ENCODE data around the gene RUVBL1.

RUVBL1 gene

GRCh38 chr3:128143496-128143895 lies 19.9 kb upstream of the RUVBL1 start:
- H3K79me2 ChIP-seq, result no peaks in the 10 kb centered on the region

GRCh38 chr3:128133273-128133883 lies 9.8 kb upstream of the RUVBL1 start:
- Histone ChIP-seq H3K27me3 (ENCODE audit: control insufficient read depth, insufficient read depth, low read length) (no peaks in the 10 kb centered on the region), H3K9me3 (ENCODE audit: control insufficient read depth, low read length) (no peaks in the 10 kb centered on the region), H3K9ac (no peak overlapping the region), H3K79me2 (no peaks in the 10 kb centered on the region), H3K27ac (no peak overlapping the region), H3K4me2 (ENCODE audit: low read length) (no peak overlapping the region), H2AFZ (no peak overlapping the region), H3K36me3 (ENCODE audit: control insufficient read depth, insufficient read depth, low read length) (no peaks in the 10 kb centered on the region), H3K4me1 (no peaks in the 10 kb centered on the region), H3K4me3 (ENCODE audit: low read depth, low read length) (no peak overlapping the region)
- peak; percentile 64 for TF ChIP-seq CTCF (IDR thresholded peaks at IDR 0.05)

More at GRCh38 chr3:128143496-128143895, 19.9 kb upstream of the RUVBL1 start:
- no peak overlapping the region for H3K9ac ChIP-seq
- no peak overlapping the region for H2AFZ ChIP-seq
- H3K27me3 ChIP-seq (ENCODE audit: control insufficient read depth, insufficient read depth, low read length), result no peaks in the 10 kb centered on the region
- no peak overlapping the region for H3K27ac ChIP-seq
- no peaks in the 10 kb centered on the region for H3K4me1 ChIP-seq
- H3K4me3 ChIP-seq (ENCODE audit: low read depth, low read length), result no peak overlapping the region
- no peak for TF ChIP-seq CTCF (IDR thresholded peaks at IDR 0.05)
- H3K9me3 ChIP-seq (ENCODE audit: control insufficient read depth, low read length), result no peaks in the 10 kb centered on the region
- H3K4me2 ChIP-seq (ENCODE audit: low read length), result no peak overlapping the region
- H3K36me3 ChIP-seq (ENCODE audit: control insufficient read depth, insufficient read depth, low read length), result no peaks in the 10 kb centered on the region

- no peaks in the 10 kb centered on the region for H3K27me3 ChIP-seq (ENCODE audit: control insufficient read depth, insufficient read depth, low read length)
- no peaks in the 10 kb centered on the region for H3K9me3 ChIP-seq (ENCODE audit: control insufficient read depth, low read length)
- H3K9ac ChIP-seq, result no peak overlapping the region
- H3K4me2 ChIP-seq (ENCODE audit: low read length), result no peak overlapping the region
- no peaks in the 10 kb centered on the region for H3K36me3 ChIP-seq (ENCODE audit: control insufficient read depth, insufficient read depth, low read length)
- no peaks in the 10 kb centered on the region for H3K79me2 ChIP-seq
- H3K4me3 ChIP-seq (ENCODE audit: low read depth, low read length), result no peak overlapping the region
- no peak overlapping the region for H3K27ac ChIP-seq
- no peak for TF ChIP-seq CTCF (IDR thresholded peaks at IDR 0.05)
- no peak overlapping the region for H2AFZ ChIP-seq
- H3K4me1 ChIP-seq, result no peaks in the 10 kb centered on the region
These were observed 8.5 kb upstream of the RUVBL1 start for GRCh38 chr3:128131897-128132646.

GRCh38 chr3:128128251-128128650 lies 4.6 kb upstream of the RUVBL1 start:
- H3K9ac ChIP-seq, result no peak overlapping the region
- H2AFZ ChIP-seq, result no peak overlapping the region
- H3K27ac ChIP-seq, result no peak overlapping the region
- no peaks in the 10 kb centered on the region for H3K79me2 ChIP-seq
- no peaks in the 10 kb centered on the region for H3K27me3 ChIP-seq (ENCODE audit: control insufficient read depth, insufficient read depth, low read length)
- no peak overlapping the region for H3K4me2 ChIP-seq (ENCODE audit: low read length)
- H3K4me3 ChIP-seq (ENCODE audit: low read depth, low read length), result no peak overlapping the region
- TF ChIP-seq CTCF (IDR thresholded peaks at IDR 0.05), result no peak
- H3K4me1 ChIP-seq, result no peaks in the 10 kb centered on the region
- H3K9me3 ChIP-seq (ENCODE audit: control insufficient read depth, low read length), result no peaks in the 10 kb centered on the region
- H3K36me3 ChIP-seq (ENCODE audit: control insufficient read depth, insufficient read depth, low read length), result no peaks in the 10 kb centered on the region

Measured in parathyroid adenoma (tissue), 2 donors.